Measurements from ENCODE around the gene L3MBTL3. TPM values are rescaled to one million over a fixed set of nuclear protein-coding genes. Genes with fewer than 3 reads are reported as not detected.

L3MBTL3 gene
- total RNA-seq, 2 donors from 2014 or later, result 9.8 to 13.1 TPM

DNA sequence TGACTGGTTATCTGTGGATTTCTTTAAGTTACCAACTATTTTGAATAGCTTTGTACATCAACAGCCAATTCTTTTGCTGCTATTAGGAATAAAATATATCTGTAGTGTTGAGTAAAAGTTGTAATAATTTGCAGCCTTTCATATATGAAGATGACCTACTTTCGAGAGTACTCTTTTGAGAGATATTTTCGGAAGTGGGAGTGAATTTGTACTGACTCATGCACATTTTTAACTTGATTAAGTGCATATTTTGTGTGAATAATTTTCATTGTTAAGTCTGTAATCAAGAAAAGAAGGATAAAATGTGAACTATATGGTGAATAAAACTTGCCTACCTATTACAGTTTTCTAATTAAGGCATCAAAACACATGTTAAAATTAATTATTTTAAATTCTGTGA lies 51.9 kb downstream of the L3MBTL3 start:
- Histone ChIP-seq H3K36me3 (no peaks in the 10 kb centered on the region), H3K9ac (ENCODE audit: low read depth in 2 of 2, low read length in 2 of 2) (no peak overlapping the region), H3K4me3 (no peak overlapping the region), H3K27ac (no peak overlapping the region), H3K4me1 (no peaks in the 10 kb centered on the region), H3K9me3 (no peaks in the 10 kb centered on the region), H3K27me3 (no peaks in the 10 kb centered on the region)
- DNase-seq, result no peak
- no peak for TF ChIP-seq CTCF (IDR thresholded peaks at IDR 0.05)
- intact Hi-C loops (cut with DNase I), result no loop called here

DNA sequence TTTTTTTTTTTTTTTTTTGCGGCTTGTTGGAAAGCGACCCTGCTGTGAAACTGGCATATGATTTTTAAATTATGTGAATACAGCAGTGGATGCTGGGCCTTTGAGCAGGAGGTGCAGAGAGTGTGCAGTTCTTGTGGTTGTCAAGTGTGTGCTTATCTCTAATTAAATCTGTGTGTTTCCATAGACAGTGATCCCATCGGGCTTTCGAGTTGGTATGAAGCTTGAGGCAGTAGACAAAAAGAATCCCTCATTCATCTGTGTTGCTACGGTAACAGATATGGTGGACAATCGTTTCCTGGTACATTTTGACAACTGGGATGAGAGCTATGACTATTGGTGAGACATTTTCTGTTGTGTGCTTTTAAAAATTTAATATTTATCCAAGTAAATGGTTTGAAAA lies 52.4 kb downstream of the L3MBTL3 start:
- H3K27me3 ChIP-seq, result no peaks in the 10 kb centered on the region
- H3K27ac ChIP-seq, result no peak overlapping the region
- no peaks in the 10 kb centered on the region for H3K9me3 ChIP-seq
- no peaks in the 10 kb centered on the region for H3K36me3 ChIP-seq
- no peak for DNase-seq
- H3K9ac ChIP-seq (ENCODE audit: low read depth in 2 of 2, low read length in 2 of 2), result no peak overlapping the region
- intact Hi-C loops (cut with DNase I), result no loop called here
- no peaks in the 10 kb centered on the region for H3K4me1 ChIP-seq
- no peak overlapping the region for H3K4me3 ChIP-seq
- no peak for TF ChIP-seq CTCF (IDR thresholded peaks at IDR 0.05)

GRCh38 chr6:130075879-130076460 lies 57.6 kb downstream of the L3MBTL3 start:
- Histone ChIP-seq H3K4me1 (no peaks in the 10 kb centered on the region), H3K9me3 (no peaks in the 10 kb centered on the region), H3K9ac (ENCODE audit: low read depth in 2 of 2, low read length in 2 of 2) (no peak overlapping the region), H3K36me3 (no peaks in the 10 kb centered on the region), H3K27ac (no peak overlapping the region), H3K27me3 (no peaks in the 10 kb centered on the region), H3K4me3 (no peak overlapping the region)
- no peak for DNase-seq
- TF ChIP-seq CTCF (IDR thresholded peaks at IDR 0.05), result no peak
- intact Hi-C loops (cut with DNase I), result loop anchor here (5.0 kb wide), 1 partner anchor 206 kb away; no protein-coding TSS in a partner anchor

- no peak for TF ChIP-seq CTCF (IDR thresholded peaks at IDR 0.05)
- H3K27me3 ChIP-seq, result no peaks in the 10 kb centered on the region
- no peak overlapping the region for H3K4me3 ChIP-seq
- intact Hi-C loops (cut with DNase I), result loop anchor here (5.0 kb wide), 1 partner anchor 206 kb away; no protein-coding TSS in a partner anchor
- no peak for DNase-seq
- H3K4me1 ChIP-seq, result no peaks in the 10 kb centered on the region
- no peak overlapping the region for H3K9ac ChIP-seq (ENCODE audit: low read depth in 2 of 2, low read length in 2 of 2)
- no peaks in the 10 kb centered on the region for H3K36me3 ChIP-seq
- no peak overlapping the region for H3K27ac ChIP-seq
- no peaks in the 10 kb centered on the region for H3K9me3 ChIP-seq
These were observed 58.1 kb downstream of the L3MBTL3 start for GRCh38 chr6:130076512-130076911.

- Histone ChIP-seq H3K27ac (no peak overlapping the region), H3K4me3 (no peak overlapping the region), H3K9ac (ENCODE audit: low read depth in 2 of 2, low read length in 2 of 2) (no peak overlapping the region), H3K9me3 (no peaks in the 10 kb centered on the region), H3K27me3 (no peaks in the 10 kb centered on the region), H3K4me1 (no peaks in the 10 kb centered on the region), H3K36me3 (no peaks in the 10 kb centered on the region)
- DNase-seq, result no peak
- intact Hi-C loops (cut with DNase I), result no loop called here
- no peak for TF ChIP-seq CTCF (IDR thresholded peaks at IDR 0.05)
These were observed 72.4 kb downstream of the L3MBTL3 start for GRCh38 chr6:130090796-130091195.

Data from colonic mucosa (tissue), 4 donors.